Loucy (cell line): ENCODE measurements around the gene ZFYVE28.

Source experiments
- CTCF ChIP-seq: fragments of 200-600 bp; sonication (generic); conservative IDR thresholded peaks from 2 replicates; pipeline ENCODE4 v1.5.1; 2014; ENCODE audit warnings: mild to moderate bottlenecking, antibody characterized with exemption, low read length
- EZH2phosphoT487 ChIP-seq: fragments of 200-600 bp; IDR thresholded peaks from 2 replicates; pipeline ENCODE4 v1.6.1; 2018; ENCODE audit warnings: antibody characterized with exemption, mild to moderate bottlenecking, moderate library complexity, borderline replicate concordance

- TF ChIP-seq CTCF: no peak
- no peak for TF ChIP-seq EZH2phosphoT487
Observed at GRCh38 chr4:2320152-2320551, 98.3 kb downstream of the ZFYVE28 start.
